Epithelial cell of esophagus (primary cell): ENCODE measurements around the gene WDR82.
"Not testable (repeated sequence)": the region's sequence is repeated elsewhere in the genome, so short reads cannot be mapped to it uniquely, and the experiment has no call there.

ENCODE experiments used
- DNase-seq: peaks from one replicate; pipeline ENCODE4 v3.0.0; 2010; ENCODE audit warnings: low read depth
- H3K4me3 ChIP-seq: 2 replicates; pipeline ENCODE4 v1.5.1; 2011; ENCODE audit warnings: mild to moderate bottlenecking, low read length, control low read depth
- TF ChIP-seq, protein P1 (sequence below): IDR thresholded peaks from 2 replicates; pipeline ENCODE4 v1.5.1; 2011; ENCODE audit warnings: low read depth, mild to moderate bottlenecking, low read length, control low read depth, inconsistent platforms; ENCODE audit not compliant: insufficient read depth; ENCODE audit errors: missing control alignments

The WDR82 gene

DNA sequence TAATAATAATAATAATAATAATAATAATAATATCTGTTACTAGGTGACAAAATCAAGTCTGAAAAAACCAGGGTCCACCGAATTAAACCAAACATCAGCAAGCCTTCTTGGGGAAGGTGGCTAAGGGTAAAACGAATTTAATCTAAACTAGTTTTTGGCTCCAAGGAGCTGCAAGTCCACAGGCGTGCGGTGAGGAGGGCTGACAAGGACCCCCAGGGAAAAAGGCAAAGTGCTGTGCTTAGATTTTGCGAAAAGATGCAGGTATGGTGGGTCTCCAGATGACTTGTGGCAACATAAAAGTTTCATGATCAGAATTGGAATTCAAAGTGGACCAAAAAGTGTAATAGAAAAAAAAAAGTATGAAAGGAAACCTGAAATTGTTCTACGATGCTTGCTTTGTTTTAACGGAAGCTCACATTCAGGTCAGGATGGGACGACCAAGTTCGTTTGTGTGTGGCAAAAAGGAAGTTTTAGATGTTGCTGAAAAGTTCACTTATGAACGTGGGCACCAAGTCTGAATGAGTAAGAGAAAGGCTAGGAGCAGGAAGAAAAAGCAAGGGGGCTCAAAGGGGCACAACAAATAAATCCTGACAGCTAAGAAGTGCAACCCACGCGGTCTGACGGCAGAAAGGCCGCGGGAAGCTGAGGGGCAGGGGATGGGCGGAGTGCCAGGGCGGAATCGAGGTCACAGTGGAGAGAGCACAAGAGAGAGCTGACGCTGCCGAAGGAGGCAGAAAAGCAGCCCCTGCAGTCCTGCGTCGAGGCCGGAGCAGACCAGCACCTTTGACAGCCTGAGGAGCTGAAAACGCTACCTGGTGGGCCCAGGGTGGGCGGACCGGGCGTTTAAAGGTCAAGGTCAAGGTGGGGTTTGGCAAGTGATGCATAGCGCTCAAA is 1.1 kb downstream of the WDR82 start:
- DNase-seq, result peak; percentile 40
- H3K4me3 ChIP-seq, result peak overlapping the region; percentile 96
- TF ChIP-seq, protein P1, sequence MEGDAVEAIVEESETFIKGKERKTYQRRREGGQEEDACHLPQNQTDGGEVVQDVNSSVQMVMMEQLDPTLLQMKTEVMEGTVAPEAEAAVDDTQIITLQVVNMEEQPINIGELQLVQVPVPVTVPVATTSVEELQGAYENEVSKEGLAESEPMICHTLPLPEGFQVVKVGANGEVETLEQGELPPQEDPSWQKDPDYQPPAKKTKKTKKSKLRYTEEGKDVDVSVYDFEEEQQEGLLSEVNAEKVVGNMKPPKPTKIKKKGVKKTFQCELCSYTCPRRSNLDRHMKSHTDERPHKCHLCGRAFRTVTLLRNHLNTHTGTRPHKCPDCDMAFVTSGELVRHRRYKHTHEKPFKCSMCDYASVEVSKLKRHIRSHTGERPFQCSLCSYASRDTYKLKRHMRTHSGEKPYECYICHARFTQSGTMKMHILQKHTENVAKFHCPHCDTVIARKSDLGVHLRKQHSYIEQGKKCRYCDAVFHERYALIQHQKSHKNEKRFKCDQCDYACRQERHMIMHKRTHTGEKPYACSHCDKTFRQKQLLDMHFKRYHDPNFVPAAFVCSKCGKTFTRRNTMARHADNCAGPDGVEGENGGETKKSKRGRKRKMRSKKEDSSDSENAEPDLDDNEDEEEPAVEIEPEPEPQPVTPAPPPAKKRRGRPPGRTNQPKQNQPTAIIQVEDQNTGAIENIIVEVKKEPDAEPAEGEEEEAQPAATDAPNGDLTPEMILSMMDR, result no peak

DNA sequence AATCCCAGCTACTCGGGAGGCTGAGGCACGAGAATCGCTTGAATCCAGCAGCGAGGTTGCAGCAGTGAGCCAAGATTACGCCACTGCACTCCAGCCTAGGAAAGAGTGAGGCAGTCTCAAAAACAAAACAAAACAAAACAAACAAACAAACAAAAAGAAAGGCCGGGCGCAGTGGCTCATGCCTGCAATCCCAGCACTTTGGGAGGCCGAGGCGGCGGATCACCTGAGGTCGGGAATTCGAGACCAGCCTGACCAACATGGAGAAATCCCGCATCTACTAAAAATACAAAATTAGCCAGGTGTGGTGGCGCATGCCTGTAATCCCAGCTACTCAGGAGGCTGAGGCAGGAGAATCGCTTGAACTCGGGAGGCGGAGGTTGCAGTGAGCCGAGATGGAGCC is 3.7 kb downstream of the WDR82 start:
- H3K4me3 ChIP-seq, DNase-seq: not testable (repeated sequence)

DNA sequence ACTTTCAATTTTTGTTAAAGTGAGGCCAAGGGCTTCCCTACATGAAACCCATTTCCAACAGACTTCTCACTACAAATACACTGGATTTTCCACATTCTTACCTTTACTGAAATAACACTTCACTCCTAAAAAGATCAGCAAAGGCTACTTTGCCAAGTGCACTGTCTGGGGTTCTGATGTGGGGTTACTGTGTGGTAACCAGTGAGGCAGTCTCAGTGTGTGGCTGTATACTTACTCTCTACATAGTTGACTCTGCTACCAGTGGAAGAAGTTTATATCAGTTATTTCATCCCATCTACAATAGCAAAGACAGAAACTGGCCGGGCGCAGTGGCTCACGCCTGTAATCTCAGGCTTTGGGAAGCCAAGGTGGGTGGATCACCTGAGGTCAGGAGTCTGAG is 5.6 kb downstream of the WDR82 start:
- no peak for DNase-seq
- TF ChIP-seq, protein P1, result no peak
- H3K4me3 ChIP-seq, result no peak overlapping the region

DNA sequence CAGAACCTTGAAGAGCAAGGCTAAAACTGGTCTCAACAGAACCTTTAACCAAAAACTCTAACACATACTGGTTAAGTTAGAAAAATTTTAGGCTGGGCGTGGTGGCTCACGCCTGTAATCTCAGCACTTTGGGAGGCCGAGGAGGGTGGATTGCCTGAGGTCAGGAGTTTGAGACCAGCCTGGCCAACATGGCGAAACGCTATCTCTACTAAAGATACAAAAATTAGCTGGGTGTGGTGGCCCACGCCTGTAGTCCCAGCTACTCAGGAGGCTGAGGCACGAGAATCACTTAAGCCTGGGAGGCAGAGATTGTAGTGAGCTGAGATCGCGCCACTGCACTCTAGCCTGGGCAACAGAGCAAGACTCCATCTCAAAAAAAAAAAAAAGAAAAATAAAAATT is 6.3 kb downstream of the WDR82 start:
- DNase-seq, H3K4me3 ChIP-seq: not testable (repeated sequence)

DNA sequence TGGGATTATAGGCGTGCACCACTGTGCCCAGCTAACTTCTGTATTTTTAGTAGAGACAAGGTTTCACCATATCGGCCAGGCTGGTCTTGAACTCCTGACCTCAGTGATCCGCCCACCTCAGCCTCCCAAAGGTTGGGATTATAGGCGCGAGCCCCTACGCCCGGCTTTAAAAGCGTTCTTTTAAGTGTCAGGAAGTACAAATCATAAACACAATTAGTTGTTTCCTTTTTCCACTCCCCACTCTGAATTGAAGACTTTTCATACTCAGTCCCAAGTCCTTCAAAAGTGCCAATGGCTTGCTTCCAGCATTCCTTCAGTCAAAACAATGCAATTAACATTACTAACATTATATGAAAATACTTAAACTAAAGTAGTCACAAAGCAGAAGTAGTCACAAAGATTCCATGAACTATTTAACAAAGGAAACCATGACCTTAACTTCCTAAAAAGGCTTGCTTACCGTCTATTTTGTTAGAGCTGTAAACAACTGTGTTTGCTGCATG is 8.1 kb downstream of the WDR82 start:
- TF ChIP-seq, protein P1, result no peak
- DNase-seq, result no peak
- H3K4me3 ChIP-seq, result no peak overlapping the region

DNA sequence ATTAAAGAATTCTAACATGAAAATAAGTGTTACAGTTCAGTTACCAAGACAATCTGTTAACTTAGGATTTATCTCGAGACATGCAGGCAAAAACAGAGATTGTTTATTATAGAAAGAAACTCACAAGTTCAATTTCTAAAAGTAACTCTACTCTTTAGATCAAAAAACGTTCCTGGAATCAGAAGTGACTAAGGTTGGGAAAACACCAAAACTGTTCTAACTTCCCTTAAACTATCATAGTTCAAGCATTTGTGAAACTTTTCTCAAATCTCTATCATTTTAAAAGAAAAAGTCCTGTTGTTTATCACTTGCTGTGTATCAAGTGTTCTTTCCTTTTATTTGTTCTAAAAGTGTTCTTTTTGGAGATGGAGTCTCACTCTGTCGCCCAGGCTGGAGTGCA is 8.7 kb downstream of the WDR82 start:
- TF ChIP-seq, protein P1, result no peak

DNA sequence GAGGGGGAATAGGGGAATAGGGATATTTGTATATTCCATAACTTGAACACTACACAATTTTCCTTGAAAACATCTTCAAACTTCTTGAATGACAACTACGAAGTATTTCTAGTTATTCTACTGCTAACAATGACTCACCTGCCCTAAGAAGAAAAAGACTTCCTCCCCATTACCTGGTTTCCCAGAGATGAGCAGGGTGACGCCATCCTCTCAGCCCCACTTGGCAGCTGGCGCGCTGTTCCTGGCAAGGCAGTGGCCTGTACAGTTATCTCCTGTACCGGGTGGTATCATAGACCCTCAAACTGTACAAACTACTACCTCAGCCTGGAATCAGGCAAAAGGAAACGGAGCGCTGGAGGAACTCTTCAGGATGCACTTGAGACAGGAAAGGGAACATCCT is 10.4 kb downstream of the WDR82 start:
- peak; percentile 84 for DNase-seq
- TF ChIP-seq, protein P1, result no peak
- H3K4me3 ChIP-seq, result no peak overlapping the region

More for the DNA sequence above, 8.7 kb downstream of the WDR82 start:
- no peak overlapping the region for H3K4me3 ChIP-seq
- DNase-seq, result no peak

DNA sequence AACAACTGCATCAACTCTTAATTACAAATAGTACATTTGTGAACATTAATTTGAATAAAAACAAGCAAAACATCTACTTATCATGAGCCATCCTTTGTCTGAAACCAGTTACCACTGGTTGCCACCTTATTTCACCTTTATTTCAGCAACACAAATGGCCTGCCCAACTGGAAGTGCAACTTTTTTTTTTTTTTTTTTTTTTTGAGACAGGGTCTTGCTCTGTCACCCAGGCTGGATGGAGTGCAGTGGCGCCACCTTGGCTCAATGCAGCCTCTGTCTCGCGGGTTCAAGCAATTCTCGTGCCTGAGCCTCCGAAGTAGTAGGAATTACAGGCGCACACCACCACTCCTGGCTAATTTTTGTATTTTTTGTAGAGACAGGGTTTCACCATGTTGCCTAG is 13.1 kb downstream of the WDR82 start:
- H3K4me3 ChIP-seq, result no peak overlapping the region
- peak; percentile 46 for DNase-seq
- TF ChIP-seq, protein P1, result no peak
